HepG2 (cell line): ENCODE measurements around the gene C2orf81. TPM values are rescaled to one million over a fixed set of nuclear protein-coding genes. Genes with fewer than 3 reads are reported as not detected.

ENCODE experiments used
- ARNT ChIP-seq: fragments of 450-650 bp; IDR thresholded peaks from 2 replicates; pipeline ENCODE4 v1.6.1; 2017
- ATF2 ChIP-seq: sonication (generic); formaldehyde crosslinking; IDR thresholded peaks from 2 replicates; pipeline ENCODE4 v1.4.0; 2020; ENCODE audit warnings: missing genetic modification reagents
- ELK4 ChIP-seq: sonication (generic); formaldehyde crosslinking; IDR thresholded peaks from 2 replicates; pipeline ENCODE4 v1.9.0; 2021; ENCODE audit warnings: missing genetic modification reagents, borderline replicate concordance
- GATAD1 ChIP-seq: IDR thresholded peaks from 2 replicates; pipeline ENCODE4 v1.6.1; 2016; ENCODE audit warnings: missing genetic modification reagents, missing compliant biosample characterization
- JARID2 ChIP-seq: sonication (generic); formaldehyde crosslinking; IDR thresholded peaks from 2 replicates; pipeline ENCODE4 v1.8.1; 2023; ENCODE audit warnings: missing genetic modification reagents, inconsistent platforms; ENCODE audit not compliant: insufficient replicate concordance
- LBX2 ChIP-seq: sonication (generic); formaldehyde crosslinking; IDR thresholded peaks from 2 replicates; pipeline ENCODE4 v1.5.0; 2020; ENCODE audit warnings: missing genetic modification reagents, mild to moderate bottlenecking, borderline replicate concordance
- MAF1 ChIP-seq: sonication (generic); formaldehyde crosslinking; IDR thresholded peaks from 2 replicates; pipeline ENCODE4 v1.5.0; 2020; ENCODE audit warnings: missing genetic modification reagents, borderline replicate concordance
- MIER2 ChIP-seq: IDR thresholded peaks from 2 replicates; pipeline ENCODE4 v1.6.1; 2016; ENCODE audit warnings: missing biosample characterization, missing genetic modification reagents
- MXD4 ChIP-seq: IDR thresholded peaks from 2 replicates; pipeline ENCODE4 v1.6.1; 2016; ENCODE audit warnings: mild to moderate bottlenecking, missing biosample characterization, missing genetic modification reagents
- NFRKB ChIP-seq: fragments of 450-650 bp; IDR thresholded peaks from 2 replicates; pipeline ENCODE4 v1.6.1; 2017
- RARA ChIP-seq: IDR thresholded peaks from 2 replicates; pipeline ENCODE4 v1.6.1; 2016; ENCODE audit warnings: missing genetic modification reagents, missing compliant biosample characterization
- TEF ChIP-seq: sonication (generic); formaldehyde crosslinking; IDR thresholded peaks from 2 replicates; pipeline ENCODE4 v1.5.0; 2020; ENCODE audit warnings: missing genetic modification reagents
- THAP7 ChIP-seq: sonication (generic); formaldehyde crosslinking; IDR thresholded peaks from 2 replicates; pipeline ENCODE4 v1.8.1; 2023; ENCODE audit warnings: mild to moderate bottlenecking, missing genetic modification reagents
- THAP8 ChIP-seq: sonication (generic); formaldehyde crosslinking; IDR thresholded peaks from 2 replicates; pipeline ENCODE4 v1.5.1; 2020; ENCODE audit warnings: missing genetic modification reagents, mild to moderate bottlenecking, borderline replicate concordance
- WIZ ChIP-seq: sonication (generic); formaldehyde crosslinking; IDR thresholded peaks from 2 replicates; pipeline ENCODE4 v1.5.1; 2020; ENCODE audit warnings: mild to moderate bottlenecking, missing genetic modification reagents
- ZBTB39 ChIP-seq: sonication (generic); formaldehyde crosslinking; IDR thresholded peaks from 2 replicates; pipeline ENCODE4 v1.5.0; 2020; ENCODE audit warnings: missing genetic modification reagents
- ZNF10 ChIP-seq: sonication (generic); formaldehyde crosslinking; IDR thresholded peaks from 2 replicates; pipeline ENCODE4 v1.4.0; 2020; ENCODE audit warnings: mild to moderate bottlenecking, low read depth, missing genetic modification reagents, borderline replicate concordance
- ZNF33B ChIP-seq: sonication (generic); formaldehyde crosslinking; IDR thresholded peaks from 2 replicates; pipeline ENCODE4 v1.5.1; 2020; ENCODE audit warnings: mild to moderate bottlenecking, missing genetic modification reagents
- ZNF431 ChIP-seq: sonication (generic); formaldehyde crosslinking; IDR thresholded peaks from 2 replicates; pipeline ENCODE4 v1.9.0; 2022; ENCODE audit warnings: missing genetic modification reagents, low read depth, mild to moderate bottlenecking, borderline replicate concordance
- ZNF607 ChIP-seq: sonication (generic); formaldehyde crosslinking; IDR thresholded peaks from 2 replicates; pipeline ENCODE4 v1.5.1; 2020; ENCODE audit warnings: missing genetic modification reagents, mild to moderate bottlenecking, borderline replicate concordance
- polyA plus RNA-seq, 8 experiments: library from polyadenylated mRNA; depleted of rRNA in 3 of 8; stranded (reverse) in 7 of 8; unstranded in 1 of 8; fragments of >200 nt; fragmentation: Illumina TruSeq in 4 of 8; extraction: Trizol in 4 of 8; gene quantifications; 2 replicates each; pipeline versions ENCODE4 v1.2.1 to v1.2.3, GENCODE V29; 2011 to 2016; ENCODE audit warnings: low read depth in 4 of 8, missing spikeins in 1 of 8, mixed read lengths in 1 of 8; ENCODE audit not compliant: insufficient read depth in 1 of 8
- total RNA-seq, 5 experiments: library from RNA; depleted of rRNA; stranded (reverse); fragments of >200 nt; fragmentation: Illumina TruSeq; extraction: Trizol; gene quantifications; 2 replicates each; pipeline ENCODE4 v1.2.3, GENCODE V29; 2016; ENCODE audit warnings: low read depth in 1 of 5

The C2orf81 gene
- total and polyA plus RNA-seq, 2 of the 13 experiments (the other 11 are each of a cell fraction or from before 2014, with no cell fraction given), result 0.15 to 0.17 TPM

- TF ChIP-seq ELK4 (no peak), ATF2 (CRISPR knock-in tag) (peak; percentile 97), ZBTB39 (CRISPR knock-in tag) (0 out of 2 replicates have a peak, but pooled peaks have one; percentile 51), MIER2 (CRISPR knock-in tag) (peak; percentile 87), THAP8 (CRISPR knock-in tag) (no peak), ZNF33B (CRISPR knock-in tag) (peak; percentile 81), NFRKB (no peak), RARA (CRISPR knock-in tag) (peak; percentile 72), JARID2 (CRISPR knock-in tag) (peak; percentile 99), MXD4 (CRISPR knock-in tag) (peak; percentile 79; the same call in 1 of the 2 replicates), TEF (CRISPR knock-in tag) (no peak), ZNF607 (CRISPR knock-in tag) (peak; percentile 55; the same call in 1 of the 2 replicates), ZNF10 (CRISPR knock-in tag) (no peak), LBX2 (CRISPR knock-in tag) (no peak), GATAD1 (CRISPR knock-in tag) (peak; percentile 97), MAF1 (CRISPR knock-in tag) (peak; percentile 33; the same call in 1 of the 2 replicates), ZNF431 (CRISPR knock-in tag) (peak; percentile 41; the same call in 1 of the 2 replicates), THAP7 (CRISPR knock-in tag) (0 out of 2 replicates have a peak, but pooled peaks have one; percentile 71), WIZ (CRISPR knock-in tag) (no peak; the same call in 1 of the 2 replicates), ARNT (no peak)
These were observed 33.5 kb upstream of the C2orf81 start, which contains the start of gene INO80B (continued) for GRCh38 chr2:74454654-74455511.
